GM12872 (cell line): Measurements from ENCODE around the gene ARID5B.

Experiments used
- CTCF ChIP-seq: IDR thresholded peaks from 3 replicates; pipeline ENCODE4 v1.5.1; 2011; ENCODE audit warnings: low read depth, mild to moderate bottlenecking, low read length, moderate library complexity; ENCODE audit not compliant: insufficient read depth

ARID5B gene

DNA sequence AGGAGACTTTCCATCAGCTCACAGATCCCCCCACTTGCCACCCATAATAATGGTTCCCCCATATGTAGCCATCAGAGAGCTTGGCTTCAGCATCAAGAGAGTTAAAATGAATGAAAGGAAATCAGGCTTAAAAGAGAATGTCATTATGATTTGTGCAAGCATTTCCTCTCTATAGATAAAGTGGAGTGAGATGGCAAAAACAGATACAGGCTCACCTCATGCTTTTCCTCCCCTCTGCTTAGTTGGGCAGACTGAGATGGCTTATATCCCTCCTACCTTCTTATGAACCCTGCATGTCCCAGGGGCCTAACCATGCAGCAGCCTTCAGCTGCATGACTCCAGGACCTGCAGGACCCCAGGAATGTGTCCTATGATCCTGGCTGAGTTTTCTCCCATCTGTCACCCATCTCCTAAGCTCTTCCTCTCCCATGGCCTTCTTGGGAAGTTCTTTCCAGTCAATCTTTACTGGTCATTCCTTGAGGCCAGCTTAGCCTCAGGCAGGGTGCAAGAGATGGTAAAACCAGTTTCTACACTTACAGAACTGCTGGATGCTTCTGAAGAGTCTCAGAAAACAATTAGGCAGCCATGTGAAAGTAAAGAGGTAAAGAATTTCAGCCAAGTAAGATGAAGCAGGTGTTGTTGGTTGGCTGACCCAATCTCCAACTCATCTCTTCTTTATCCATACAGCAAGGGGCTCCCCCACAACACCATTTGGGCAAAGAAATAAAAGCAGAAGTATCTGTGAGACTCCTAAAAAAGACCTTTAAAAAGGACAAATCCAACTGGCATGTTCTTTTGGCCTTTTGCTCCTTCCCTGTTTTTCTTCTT lies 207.5 kb downstream of the ARID5B start:
- no peak for TF ChIP-seq CTCF

DNA sequence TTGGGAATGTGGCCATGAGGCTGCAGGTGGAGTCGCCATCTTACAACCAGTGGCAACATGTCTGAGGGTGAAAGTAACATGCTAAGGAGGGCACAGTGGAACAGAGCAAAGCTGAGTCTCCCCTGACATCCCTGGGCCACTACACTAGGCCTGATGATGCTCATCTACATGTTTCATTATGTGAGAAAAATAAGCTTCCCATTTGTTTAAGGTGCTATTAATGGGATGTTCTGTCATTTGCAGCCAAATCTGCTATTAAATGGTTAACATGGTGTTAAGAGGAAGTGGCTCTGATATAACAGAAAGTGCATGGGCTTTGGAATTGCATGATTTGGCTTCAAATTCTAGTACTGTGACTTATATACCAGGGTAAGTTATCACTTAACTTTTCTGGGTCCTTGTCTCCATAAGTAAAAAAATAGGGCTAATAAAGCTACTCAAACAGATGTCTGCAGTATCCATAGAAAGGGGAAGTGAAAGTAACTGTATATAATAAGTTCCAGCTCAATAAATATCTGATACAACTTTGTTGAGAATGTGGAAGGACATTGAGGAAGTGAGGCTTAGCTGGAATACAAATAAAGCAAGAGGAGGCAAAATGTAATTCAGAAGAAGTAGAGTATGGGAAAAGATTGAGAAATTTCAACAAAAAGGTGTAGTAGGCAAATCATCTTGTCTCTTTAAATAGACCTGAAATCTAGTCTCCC lies 208.2 kb downstream of the ARID5B start:
- no peak for TF ChIP-seq CTCF

GRCh38 chr10:62112300-62112699 lies 210.8 kb downstream of the ARID5B start:
- no peak for TF ChIP-seq CTCF

GRCh38 chr10:62112963-62113362 lies 211.5 kb downstream of the ARID5B start:
- TF ChIP-seq CTCF: no peak

DNA sequence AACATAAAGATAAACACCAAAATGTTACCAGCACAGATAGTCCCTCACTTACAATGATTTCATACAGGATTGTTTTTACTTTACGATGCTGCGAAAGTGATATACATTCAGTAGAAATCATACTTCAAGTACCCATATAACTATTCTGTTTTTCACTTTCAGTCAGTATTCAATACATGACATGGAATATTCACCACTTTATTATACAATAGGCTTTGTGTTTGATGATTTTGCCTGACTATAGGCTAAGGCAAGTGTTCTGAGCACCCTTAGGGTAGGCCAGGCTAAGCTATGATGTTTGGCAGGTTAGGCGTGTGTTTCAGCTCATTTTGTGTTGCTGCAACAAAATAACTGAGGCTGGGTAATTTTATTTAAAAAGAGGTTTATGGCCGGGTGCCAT lies 212.2 kb downstream of the ARID5B start:
- no peak for TF ChIP-seq CTCF

DNA sequence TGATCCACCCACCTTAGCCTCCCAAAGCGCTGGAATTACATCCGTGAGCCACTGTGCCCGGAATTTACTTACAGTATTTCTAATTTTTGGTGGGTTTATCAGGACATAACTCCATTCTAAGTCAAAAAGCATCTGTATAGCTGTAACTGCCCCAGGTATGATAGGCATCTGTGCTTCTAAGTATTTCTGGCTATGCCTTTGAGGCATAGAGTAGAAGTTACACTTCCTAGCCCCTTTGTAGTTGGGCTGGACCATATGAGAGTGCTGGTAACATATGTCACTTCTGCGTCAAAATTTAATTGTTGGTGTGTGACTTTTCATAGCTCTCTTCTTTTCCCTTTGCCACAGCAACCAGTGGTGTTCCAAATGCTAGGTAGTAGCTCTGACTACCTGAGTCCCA lies 213.8 kb downstream of the ARID5B start:
- no peak for TF ChIP-seq CTCF

DNA sequence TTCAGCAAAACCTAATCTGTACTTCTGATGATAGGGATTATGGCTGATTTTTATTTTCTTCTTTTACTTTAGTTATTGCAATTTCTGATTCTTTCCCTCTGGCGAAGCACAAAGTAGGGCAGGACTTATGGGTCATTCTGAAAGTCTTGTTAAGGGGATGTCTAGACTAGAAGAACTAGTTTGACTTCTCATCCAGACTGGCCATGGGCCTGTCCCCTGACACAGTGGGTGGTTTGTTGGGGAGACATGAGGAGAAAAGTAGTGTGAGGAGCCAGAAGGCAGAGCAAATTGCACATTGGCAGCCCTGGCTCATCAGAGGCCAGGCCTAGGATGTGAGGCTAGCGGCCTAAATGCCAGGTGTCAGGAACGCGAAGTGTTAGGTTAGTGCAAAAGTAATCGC lies 214.3 kb downstream of the ARID5B start:
- TF ChIP-seq CTCF: no peak
